Measurements from ENCODE around the gene SPATA16. TPM values are rescaled to one million over a fixed set of nuclear protein-coding genes. Genes with fewer than 3 reads are reported as not detected.

The SPATA16 gene
- total RNA-seq, 1 experiment from 2014 or later = not detected

DNA sequence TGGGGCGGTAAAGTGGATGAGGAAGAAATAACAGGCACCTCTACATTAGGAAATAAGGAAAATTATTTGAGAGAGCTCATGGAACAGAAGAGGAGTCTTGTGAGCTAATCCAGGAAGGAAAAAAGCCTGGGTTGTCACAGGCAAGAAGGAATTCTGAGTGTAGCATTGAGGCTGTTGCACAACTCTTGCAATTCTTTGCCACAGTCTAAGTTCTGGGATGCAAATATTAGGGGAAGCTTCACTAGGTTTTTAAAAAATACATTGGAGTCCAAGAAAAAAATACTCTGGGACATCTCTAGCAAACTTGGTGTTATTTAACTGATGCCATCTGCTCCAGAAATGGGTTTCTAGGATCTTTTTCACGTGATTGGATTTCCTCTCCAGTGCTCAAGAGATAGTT lies 122.3 kb downstream of the SPATA16 start:
- in situ Hi-C loops (cut with HindIII; ENCODE audit: low pct_unique_long_range_greater_than_20kb, low sequenced_read_pairs) = no loop called here
- no peak for DNase-seq (ENCODE audit: low read depth)

DNA sequence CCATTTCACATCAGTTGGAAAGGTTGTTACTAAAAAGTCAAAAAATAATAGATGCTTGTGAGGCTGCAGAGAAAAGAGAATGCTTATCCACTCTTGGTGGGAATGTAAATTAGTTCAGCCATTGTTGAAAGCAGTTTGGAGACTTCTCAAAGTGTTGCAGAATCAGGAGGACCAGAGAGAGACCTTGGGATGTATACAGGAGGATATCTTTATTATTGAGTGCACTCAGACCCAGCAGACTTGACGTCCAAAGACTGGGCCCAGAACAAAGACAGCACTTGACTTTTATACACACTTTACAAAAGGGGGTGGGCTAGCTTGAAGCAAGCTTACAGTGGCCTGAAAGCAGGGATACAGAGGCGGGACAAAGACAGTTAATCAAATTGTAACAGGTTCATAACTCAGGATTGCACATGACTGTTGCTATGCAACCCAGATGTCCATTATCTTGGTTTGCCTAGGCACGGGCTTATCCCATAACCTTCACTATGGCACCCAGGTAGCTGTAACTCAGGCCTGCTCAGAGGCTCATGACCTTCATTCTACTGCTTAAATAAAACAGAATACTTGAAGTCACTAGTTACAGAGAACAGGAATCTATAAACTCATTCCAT lies 127.7 kb downstream of the SPATA16 start:
- no peak for DNase-seq (ENCODE audit: low read depth)
- in situ Hi-C loops (cut with HindIII; ENCODE audit: low pct_unique_long_range_greater_than_20kb, low sequenced_read_pairs) = no loop called here

DNA sequence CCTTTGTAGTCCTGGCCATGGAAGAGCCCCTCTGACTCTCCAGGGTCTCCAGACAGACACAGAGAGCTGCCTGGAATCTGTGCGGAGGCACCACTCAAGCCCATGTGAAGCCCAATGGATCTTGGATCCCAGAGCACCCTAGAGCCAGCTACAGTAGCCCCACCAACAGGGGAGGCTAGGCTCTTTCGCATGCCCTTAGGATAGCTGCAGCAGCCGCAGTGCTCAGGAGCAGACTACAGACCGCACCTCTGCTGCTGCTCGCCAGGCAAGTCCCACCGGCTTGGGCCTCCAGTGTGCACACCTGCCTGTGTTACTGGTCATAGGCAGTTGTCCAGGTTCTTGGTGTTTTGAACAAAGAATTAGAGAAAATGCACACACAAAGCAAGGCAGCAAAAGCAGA lies 131.6 kb downstream of the SPATA16 start:
- in situ Hi-C loops (cut with HindIII; ENCODE audit: low pct_unique_long_range_greater_than_20kb, low sequenced_read_pairs) = no loop called here
- DNase-seq (ENCODE audit: low read depth) = no peak

DNA sequence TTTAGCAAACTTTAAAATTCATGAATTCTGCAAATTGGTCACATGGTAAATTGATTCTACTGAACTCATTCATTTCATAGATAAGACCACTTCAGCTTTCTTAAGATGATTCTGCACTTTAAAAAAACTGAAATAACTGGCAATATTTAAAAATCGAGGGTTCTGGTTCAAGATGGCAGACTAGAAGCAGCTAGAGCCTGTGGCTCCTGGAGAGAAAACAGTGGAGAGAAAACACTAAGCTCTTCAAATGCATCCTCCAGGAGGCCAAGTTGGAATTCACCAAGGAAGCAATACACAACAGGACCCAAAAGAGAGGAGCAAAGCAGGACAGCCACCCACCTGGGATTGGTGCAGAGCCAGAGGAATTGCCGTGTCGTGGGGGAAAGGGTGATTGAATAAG lies 132.1 kb downstream of the SPATA16 start:
- in situ Hi-C loops (cut with HindIII; ENCODE audit: low pct_unique_long_range_greater_than_20kb, low sequenced_read_pairs) = no loop called here
- no peak for DNase-seq (ENCODE audit: low read depth)

DNA sequence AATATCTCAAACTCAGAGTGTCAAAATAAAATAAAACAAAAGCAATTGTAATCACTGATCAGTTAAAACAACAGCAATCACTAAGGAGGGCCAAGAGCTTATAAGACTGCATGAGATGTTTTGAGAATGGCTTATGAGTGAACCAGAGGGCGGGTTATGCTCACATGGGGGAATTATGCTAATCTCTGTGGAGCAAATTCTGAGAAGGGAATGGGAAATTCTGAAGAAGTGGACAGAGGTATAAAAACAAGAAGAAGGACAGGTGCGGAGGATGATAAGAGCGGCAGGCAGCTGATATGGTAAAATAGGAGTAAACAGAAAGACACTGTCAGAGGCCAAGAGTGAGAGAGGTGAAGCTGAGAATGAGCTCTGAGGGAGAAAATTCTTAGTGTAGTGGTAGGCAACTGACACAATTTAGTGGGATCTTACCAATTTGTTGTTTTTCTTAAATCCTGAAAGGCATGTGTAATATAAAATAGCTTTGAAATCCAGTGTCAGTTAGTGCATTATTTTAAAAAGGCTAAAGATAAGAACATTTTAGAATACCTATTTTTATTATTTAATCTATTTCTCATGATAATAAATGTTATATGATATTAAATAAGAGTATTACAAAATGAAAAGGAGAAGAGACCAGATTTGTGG lies 133.8 kb downstream of the SPATA16 start:
- in situ Hi-C loops (cut with HindIII; ENCODE audit: low pct_unique_long_range_greater_than_20kb, low sequenced_read_pairs) = no loop called here
- no peak for DNase-seq (ENCODE audit: low read depth)

DNA sequence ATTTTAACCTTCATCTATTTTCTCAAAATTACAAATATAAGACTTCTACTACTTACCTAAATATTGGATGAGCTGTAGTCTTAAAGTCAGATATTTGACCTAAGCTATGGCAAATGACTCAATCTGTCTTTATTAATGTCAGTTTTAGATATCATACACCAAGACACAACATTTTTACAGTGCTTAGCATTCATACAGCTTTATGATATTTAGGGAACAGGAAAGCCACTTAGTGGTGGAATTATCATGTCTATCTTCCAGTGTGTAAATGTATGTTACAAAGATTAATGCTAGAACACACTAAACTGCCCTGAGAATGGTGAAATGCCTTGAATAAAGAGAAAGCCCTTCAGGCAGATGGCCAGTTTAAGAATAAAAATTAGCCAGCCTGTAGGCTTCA lies 135.0 kb downstream of the SPATA16 start:
- in situ Hi-C loops (cut with HindIII; ENCODE audit: low pct_unique_long_range_greater_than_20kb, low sequenced_read_pairs) = no loop called here

DNA sequence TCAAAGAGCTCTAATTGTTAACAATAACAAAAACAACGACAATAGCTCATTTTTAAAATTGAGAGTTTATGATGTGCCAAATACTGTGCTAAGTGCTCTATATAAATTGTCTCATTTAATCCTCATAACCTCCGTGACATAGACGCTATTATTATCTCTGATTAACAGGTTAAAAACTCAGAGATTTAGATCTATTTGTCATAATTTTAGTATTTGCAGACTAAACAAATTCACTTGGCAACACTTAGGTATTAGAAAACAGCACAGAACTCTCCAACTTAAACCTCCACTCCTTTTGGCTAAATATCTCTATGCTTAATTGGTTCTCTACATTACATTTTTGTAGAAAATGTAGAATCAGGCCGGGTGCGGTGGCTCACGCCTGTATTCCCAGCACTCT lies 136.4 kb downstream of the SPATA16 start:
- DNase-seq (ENCODE audit: low read depth) = no peak
- in situ Hi-C loops (cut with HindIII; ENCODE audit: low pct_unique_long_range_greater_than_20kb, low sequenced_read_pairs) = no loop called here

More for the DNA sequence above, 135.0 kb downstream of the SPATA16 start:
- no peak for DNase-seq (ENCODE audit: low read depth)

DNA sequence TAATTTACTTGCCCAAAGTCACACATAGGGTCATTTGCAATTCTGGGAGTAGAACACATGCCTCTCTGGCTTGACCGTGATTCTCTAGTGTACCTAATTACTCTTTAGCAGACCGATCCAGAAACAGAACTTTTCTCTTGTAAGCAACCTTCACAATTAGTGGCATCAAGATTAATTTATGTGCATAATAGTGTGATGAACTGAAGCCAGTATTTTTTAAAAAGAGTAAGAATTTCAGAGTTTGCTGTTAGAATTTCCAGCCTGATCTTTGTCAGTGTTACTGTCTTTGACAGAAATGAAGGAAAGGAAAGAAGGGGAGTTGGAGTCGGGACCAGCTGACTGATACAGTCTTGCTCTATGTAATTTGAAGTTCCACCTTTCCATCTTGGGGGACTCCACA lies 137.1 kb downstream of the SPATA16 start:
- in situ Hi-C loops (cut with HindIII; ENCODE audit: low pct_unique_long_range_greater_than_20kb, low sequenced_read_pairs) = no loop called here

DNA sequence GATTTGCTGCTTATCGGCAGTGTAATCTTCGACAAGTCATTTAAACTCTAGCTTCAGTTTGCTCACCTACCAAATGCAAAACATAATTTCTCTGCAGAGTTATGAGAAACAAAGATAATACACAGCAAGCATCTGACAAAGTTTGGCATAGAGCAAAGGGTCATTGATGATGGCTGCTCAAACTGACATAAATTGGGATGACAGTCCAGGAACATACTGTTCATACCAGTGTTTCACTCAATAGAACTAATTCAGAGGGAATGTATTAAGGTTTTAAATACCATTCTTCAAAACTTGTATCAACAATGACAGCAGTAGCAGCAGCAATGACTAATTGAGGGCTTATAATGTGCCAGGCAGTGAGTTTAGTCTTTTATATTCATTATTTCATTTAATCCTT lies 137.6 kb downstream of the SPATA16 start:
- in situ Hi-C loops (cut with HindIII; ENCODE audit: low pct_unique_long_range_greater_than_20kb, low sequenced_read_pairs) = no loop called here
- DNase-seq (ENCODE audit: low read depth) = no peak

More for the DNA sequence above, 137.1 kb downstream of the SPATA16 start:
- DNase-seq (ENCODE audit: low read depth) = no peak

DNA sequence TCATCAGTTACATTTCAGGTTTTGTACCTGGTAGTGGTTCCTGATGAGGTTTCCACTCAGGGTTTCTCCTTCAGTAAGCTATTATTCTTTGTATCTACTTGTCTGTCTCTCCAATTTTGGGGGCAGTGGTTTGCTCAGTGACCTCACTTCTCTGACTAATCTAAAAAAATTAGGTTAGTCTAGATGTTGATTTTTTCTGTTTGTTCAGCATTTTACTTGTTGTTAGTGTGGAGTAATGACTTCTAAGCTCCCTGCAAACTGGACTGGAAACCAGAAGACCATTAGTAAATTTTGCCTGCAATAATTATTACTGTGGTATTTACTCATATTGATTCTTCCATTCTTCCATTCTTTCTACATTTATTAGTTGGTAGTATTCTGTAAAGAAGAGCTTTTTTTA lies 139.4 kb downstream of the SPATA16 start:
- in situ Hi-C loops (cut with HindIII; ENCODE audit: low pct_unique_long_range_greater_than_20kb, low sequenced_read_pairs) = no loop called here
- no peak for DNase-seq (ENCODE audit: low read depth)

DNA sequence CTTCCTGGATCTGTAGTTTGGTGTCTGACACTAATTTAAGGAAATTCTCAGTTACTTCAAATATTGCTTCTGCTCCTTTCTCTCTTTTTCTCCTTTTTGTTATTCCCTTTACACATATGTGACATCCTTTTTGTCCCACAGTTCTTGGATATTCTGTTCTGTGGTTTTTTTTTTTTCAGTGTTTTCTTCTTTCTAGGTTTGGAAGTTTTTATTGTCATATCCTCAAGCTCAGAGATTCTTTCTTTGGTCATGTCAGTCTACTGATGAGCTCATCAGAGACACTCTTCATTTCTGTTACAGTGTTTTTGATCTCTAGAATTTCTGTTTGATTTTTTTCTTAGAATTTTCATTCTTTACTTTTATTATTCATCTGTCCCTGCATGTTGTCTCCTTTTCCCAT lies 140.5 kb downstream of the SPATA16 start:
- in situ Hi-C loops (cut with HindIII; ENCODE audit: low pct_unique_long_range_greater_than_20kb, low sequenced_read_pairs) = no loop called here
- no peak for DNase-seq (ENCODE audit: low read depth)

DNA sequence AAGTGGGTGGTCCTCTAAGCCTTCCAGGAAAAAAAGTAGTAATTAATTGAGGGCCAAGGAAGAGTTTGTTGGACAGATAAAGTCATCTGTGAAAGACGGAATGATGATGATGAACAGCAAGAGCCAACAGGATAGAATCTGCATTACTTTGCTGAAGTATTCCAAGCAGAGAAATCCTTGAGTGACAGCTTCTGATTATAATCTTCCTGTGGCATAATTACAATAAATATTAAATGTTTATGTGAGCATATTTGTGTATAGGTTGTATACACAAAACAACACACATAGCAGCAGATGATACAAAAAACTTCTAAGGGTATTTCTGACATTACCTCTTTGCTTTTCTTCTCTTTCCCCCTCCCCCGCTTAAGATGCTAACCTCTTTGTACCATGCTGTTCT lies 147.6 kb downstream of the SPATA16 start:
- no peak for DNase-seq (ENCODE audit: low read depth)
- in situ Hi-C loops (cut with HindIII; ENCODE audit: low pct_unique_long_range_greater_than_20kb, low sequenced_read_pairs) = no loop called here

DNA sequence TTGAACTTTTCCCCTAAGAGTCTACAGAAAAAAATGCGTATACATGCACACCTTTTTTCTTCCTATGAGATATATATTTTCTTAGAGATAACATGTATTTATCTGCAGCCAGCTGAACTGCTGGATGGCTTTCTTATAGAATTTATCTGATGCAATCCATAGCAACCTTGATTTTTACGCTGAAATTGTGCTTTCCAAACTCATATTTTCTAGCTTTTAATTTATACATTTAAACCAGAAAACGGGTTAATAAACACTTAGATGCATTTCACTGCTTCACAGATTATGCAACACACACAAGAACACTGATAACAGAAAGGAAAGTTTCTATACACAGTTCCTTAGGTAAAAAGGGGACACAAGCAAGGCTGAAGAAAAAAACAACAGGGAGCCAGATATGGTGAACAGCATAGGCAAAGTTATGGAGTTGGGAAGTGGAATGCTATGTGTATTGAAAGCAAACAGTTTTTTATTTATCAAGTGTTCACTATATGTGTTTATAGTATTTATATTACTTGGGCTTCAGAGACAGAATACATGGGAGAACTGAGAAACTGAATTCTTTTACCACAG lies 149.5 kb downstream of the SPATA16 start:
- DNase-seq (ENCODE audit: low read depth) = no peak
- in situ Hi-C loops (cut with HindIII; ENCODE audit: low pct_unique_long_range_greater_than_20kb, low sequenced_read_pairs) = no loop called here

DNA sequence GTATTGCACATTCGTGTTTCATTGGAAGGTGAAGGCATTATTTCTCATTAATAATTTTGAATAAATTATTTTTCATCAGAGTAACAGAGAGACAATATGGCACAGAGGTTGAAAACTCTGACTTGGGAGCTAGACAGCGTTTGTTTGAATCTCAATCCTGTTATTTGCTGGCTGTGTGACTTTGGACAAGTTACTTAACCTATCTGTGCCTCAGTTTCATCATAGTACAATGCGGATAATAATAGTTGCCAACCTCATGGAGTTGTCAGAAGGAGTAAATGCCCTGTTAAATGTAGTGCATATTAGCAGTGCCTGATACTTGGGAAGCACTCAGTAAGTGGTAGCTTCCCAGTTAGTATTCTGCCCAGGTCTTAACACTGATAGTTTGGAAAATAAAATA lies 151.7 kb downstream of the SPATA16 start:
- no peak for DNase-seq (ENCODE audit: low read depth)
- in situ Hi-C loops (cut with HindIII; ENCODE audit: low pct_unique_long_range_greater_than_20kb, low sequenced_read_pairs) = no loop called here

DNA sequence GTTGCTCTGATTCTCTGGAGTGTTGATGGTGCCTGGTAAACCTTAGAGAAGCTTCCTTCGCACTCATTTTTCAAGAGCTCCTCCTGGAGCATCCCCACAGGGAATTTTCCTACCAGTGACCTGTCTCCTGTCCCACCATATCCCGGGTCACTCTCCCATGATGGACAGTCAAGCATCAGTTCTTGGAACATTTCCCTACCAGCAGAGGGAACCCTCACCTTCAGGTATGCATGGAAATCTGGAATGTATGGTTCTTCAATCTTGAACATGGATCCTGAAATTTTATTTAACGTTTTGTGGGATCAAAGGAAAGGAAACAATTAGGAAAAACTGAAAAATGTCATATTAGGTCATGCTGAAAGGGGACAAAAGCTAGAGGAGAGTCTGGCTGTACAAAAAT lies 153.8 kb downstream of the SPATA16 start:
- DNase-seq (ENCODE audit: low read depth) = no peak
- in situ Hi-C loops (cut with HindIII; ENCODE audit: low pct_unique_long_range_greater_than_20kb, low sequenced_read_pairs) = no loop called here

DNA sequence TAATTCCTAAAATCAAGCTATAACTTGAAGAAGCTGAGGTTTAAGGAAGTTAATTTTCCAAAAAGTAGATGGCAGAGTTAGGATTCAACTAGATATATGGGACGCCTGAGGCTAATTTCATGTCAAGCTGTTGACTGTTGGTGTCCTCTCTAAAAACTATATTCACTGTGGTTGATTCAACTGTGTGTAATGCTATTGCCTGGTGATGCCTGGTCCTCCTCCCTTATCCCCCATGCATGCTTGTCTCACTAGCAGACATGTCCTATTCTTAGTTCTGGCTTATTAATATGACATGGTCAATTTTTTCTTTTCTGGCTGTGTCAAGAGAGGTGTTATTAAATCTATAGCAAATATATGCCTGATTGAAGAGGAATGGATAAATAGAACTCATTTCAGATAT lies 156.1 kb downstream of the SPATA16 start:
- in situ Hi-C loops (cut with HindIII; ENCODE audit: low pct_unique_long_range_greater_than_20kb, low sequenced_read_pairs) = no loop called here
- DNase-seq (ENCODE audit: low read depth) = no peak

DNA sequence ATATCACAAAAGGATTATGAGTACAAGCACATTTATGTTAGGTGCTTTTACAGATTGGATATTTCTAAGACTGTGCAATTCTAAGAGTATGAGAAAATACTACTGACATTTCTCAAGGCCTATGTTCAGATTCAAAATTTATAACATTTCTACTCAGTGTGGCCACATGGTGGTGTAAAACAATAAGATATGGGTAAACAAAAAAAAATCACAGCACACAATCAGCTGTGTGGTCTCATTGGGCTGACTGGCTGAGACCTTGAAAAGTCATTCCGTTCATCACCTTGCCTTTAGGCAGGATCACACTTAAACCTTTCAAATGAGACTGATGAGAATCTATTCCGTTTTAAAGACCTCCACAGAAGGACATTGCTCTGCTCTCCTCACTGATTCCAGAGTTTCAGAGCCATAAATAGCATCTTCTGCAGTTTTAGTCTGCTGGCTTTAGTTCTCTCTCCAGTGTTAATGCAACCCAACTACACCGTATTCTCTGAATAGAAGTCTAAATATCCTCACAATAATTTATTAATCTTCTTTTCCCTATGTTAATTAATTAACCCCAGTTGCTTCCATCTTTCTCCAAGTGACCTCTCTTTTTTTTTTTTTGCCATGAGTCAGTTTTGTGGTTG lies 158.2 kb downstream of the SPATA16 start:
- in situ Hi-C loops (cut with HindIII; ENCODE audit: low pct_unique_long_range_greater_than_20kb, low sequenced_read_pairs) = no loop called here
- peak; percentile 14 for DNase-seq (ENCODE audit: low read depth)

DNA sequence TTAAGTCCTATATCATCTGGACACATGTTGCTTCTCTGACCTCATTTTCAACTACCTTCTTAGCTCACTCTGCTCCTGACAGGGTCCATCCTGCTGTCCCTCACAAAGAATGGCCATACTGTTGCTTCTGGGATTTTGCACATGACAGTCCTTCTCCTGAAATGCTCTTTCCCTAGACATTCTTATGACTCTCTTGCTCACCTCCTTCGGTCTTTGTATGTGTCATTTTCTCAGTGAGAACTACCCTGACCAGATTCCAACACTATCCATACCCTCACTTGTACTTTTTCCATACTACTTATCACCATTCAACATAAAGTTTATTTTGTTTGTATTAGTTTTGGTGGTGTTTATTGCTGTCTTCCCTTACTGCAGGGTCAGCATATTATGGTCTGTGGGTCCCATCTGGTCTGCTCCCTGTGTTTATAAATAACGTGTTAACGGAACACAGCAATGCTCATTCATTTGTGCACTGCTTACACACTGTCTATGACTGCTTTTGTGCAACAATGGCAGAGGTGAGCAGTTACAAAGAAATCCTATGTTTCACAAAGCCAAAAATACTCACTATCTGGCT lies 159.5 kb downstream of the SPATA16 start:
- in situ Hi-C loops (cut with HindIII; ENCODE audit: low pct_unique_long_range_greater_than_20kb, low sequenced_read_pairs) = no loop called here
- no peak for DNase-seq (ENCODE audit: low read depth)

DNA sequence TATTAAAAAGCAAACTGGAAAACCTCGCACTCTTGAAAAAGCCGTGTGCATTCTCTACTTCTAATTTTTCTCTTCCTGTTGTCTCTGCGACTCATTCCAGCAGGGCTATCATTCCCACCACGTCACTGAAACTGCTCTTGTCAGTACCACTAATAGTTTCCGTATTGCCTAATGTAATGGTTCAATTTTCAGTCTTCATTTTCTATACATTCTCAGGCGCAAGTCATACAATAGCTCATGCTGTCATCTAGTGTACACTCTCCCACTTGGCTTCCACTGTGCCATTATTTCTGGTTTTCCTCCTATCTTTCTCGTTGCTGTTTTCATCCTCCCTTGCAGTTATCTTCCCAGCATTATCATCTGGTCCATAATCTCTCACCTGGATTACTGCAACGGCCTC lies 160.2 kb downstream of the SPATA16 start:
- in situ Hi-C loops (cut with HindIII; ENCODE audit: low pct_unique_long_range_greater_than_20kb, low sequenced_read_pairs) = no loop called here
- no peak for DNase-seq (ENCODE audit: low read depth)

Data from Caki2 (cell line).